NCI-H1048 (cell line): Measurements from ENCODE around the gene ARHGAP32.

Experiments
- DNase-seq: peaks from one replicate; lab custom pipeline; 2025; lab: John Stamatoyannopoulos, UW

Gene ARHGAP32

GRCh38 chr11:129192150-129192549 is at the start of gene ARHGAP32:
TSS of gene ARHGAP32 (minus strand) at chr11:129192325. CDS start at chr11:129192198, 127 bp downstream.
- no peak for DNase-seq

GRCh38 chr11:129239207-129239606 is 47.1 kb upstream of the ARHGAP32 start:
- DNase-seq: no peak

GRCh38 chr11:129237880-129238638 is 45.9 kb upstream of the ARHGAP32 start:
- no peak for DNase-seq

- DNase-seq: no peak
Measured at GRCh38 chr11:129237456-129237855, 45.3 kb upstream of the ARHGAP32 start.

- DNase-seq: no peak
Measured at GRCh38 chr11:129236850-129237249, 44.7 kb upstream of the ARHGAP32 start.

GRCh38 chr11:129234978-129235377 is 42.9 kb upstream of the ARHGAP32 start:
- DNase-seq: no peak

GRCh38 chr11:129230006-129230405 is 37.9 kb upstream of the ARHGAP32 start:
- no peak for DNase-seq

GRCh38 chr11:129226207-129226798 is 34.2 kb upstream of the ARHGAP32 start:
- DNase-seq: no peak

- DNase-seq: no peak
Measured at GRCh38 chr11:129225190-129225589, 33.1 kb upstream of the ARHGAP32 start.

- DNase-seq: no peak
Measured at GRCh38 chr11:129224538-129224937, 32.4 kb upstream of the ARHGAP32 start.

- DNase-seq: no peak
Measured at GRCh38 chr11:129223701-129224149, 31.6 kb upstream of the ARHGAP32 start.

GRCh38 chr11:129223260-129223659 is 31.1 kb upstream of the ARHGAP32 start:
- DNase-seq: no peak

GRCh38 chr11:129222158-129222557 is 30.0 kb upstream of the ARHGAP32 start:
- DNase-seq: no peak

GRCh38 chr11:129215506-129216245 is 23.6 kb upstream of the ARHGAP32 start:
- no peak for DNase-seq

- no peak for DNase-seq
Measured at GRCh38 chr11:129214710-129215295, 22.7 kb upstream of the ARHGAP32 start.

GRCh38 chr11:129213261-129213660 is 21.1 kb upstream of the ARHGAP32 start:
- no peak for DNase-seq

- no peak for DNase-seq
Measured at GRCh38 chr11:129211397-129211796, 19.3 kb upstream of the ARHGAP32 start.

GRCh38 chr11:129210831-129211181 is 18.7 kb upstream of the ARHGAP32 start:
- no peak for DNase-seq

GRCh38 chr11:129209891-129210830 is 18.0 kb upstream of the ARHGAP32 start:
- DNase-seq: no peak

GRCh38 chr11:129208863-129209262 is 16.7 kb upstream of the ARHGAP32 start:
- DNase-seq: no peak

- no peak for DNase-seq
Measured at GRCh38 chr11:129204150-129204838, 12.2 kb upstream of the ARHGAP32 start.
